Neural cell (in vitro differentiated cells): ENCODE measurements around the gene CADM1. TPM values are rescaled to one million over a fixed set of nuclear protein-coding genes. Genes with fewer than 3 reads are reported as not detected.
A peak's percentile ranks its signal among the peaks of the same experiment; 100 is the strongest.

Experiments used
- H2AFZ ChIP-seq: fragments of 200-600, 300-800 bp; sonication (generic), shearing (Covaris generic); 2 replicates; pipeline ENCODE4 v1.6.0; 2014; ENCODE audit warnings: low read depth, mild to moderate bottlenecking, antibody characterized with exemption, low read length, moderate library complexity
- H3F3A ChIP-seq: fragments of 200-600 bp; shearing (Covaris generic); 2 replicates; pipeline ENCODE4 v1.6.1; 2016; ENCODE audit warnings: mild to moderate bottlenecking, moderate library complexity, mixed read lengths, antibody characterized with exemption, low read length; ENCODE audit not compliant: insufficient read depth, poor library complexity, severe bottlenecking
- H3K27ac ChIP-seq: fragments of 200-600, 300-800 bp; sonication (generic), shearing (Covaris generic); 2 replicates; pipeline ENCODE4 v1.5.1; 2014; ENCODE audit warnings: mild to moderate bottlenecking, low read length, moderate library complexity
- H3K27me3 ChIP-seq: fragments of 300-800, 200-600 bp; sonication (generic), shearing (Covaris generic); 2 replicates; pipeline ENCODE4 v1.6.0; 2014; ENCODE audit warnings: mild to moderate bottlenecking, low read depth, low read length, moderate library complexity; ENCODE audit not compliant: insufficient read depth
- H3K36me3 ChIP-seq: fragments of 300-800, 200-600 bp; sonication (generic), shearing (Covaris generic); 2 replicates; pipeline ENCODE4 v1.5.1; 2014; ENCODE audit warnings: mild to moderate bottlenecking, antibody characterized with exemption, low read length, moderate library complexity; ENCODE audit not compliant: insufficient read depth
- H3K4me2 ChIP-seq: fragments of 300-800, 200-600 bp; sonication (generic), shearing (Covaris generic); 2 replicates; pipeline ENCODE4 v1.6.0; 2014; ENCODE audit warnings: mild to moderate bottlenecking, low read length
- H3K4me3 ChIP-seq: fragments of 300-800, 200-600 bp; sonication (generic), shearing (Covaris generic); 2 replicates; pipeline ENCODE4 v1.5.1; 2014; ENCODE audit warnings: mild to moderate bottlenecking, low read length, moderate library complexity
- H3K79me2 ChIP-seq: fragments of 200-600 bp; shearing (Covaris generic); replicated peaks from 2 replicates; pipeline ENCODE4 v1.6.0; 2014; ENCODE audit warnings: mild to moderate bottlenecking, low read length, moderate library complexity; ENCODE audit not compliant: insufficient read depth
- H3K9ac ChIP-seq: fragments of 300-800, 200-600 bp; sonication (generic), shearing (Covaris generic); 2 replicates; pipeline ENCODE4 v1.6.1; 2016; ENCODE audit warnings: mild to moderate bottlenecking, low read length, mixed read lengths
- H3K9me2 ChIP-seq: fragments of 200-600 bp; shearing (Covaris generic); 2 replicates; pipeline ENCODE4 v1.6.1; 2016; ENCODE audit warnings: mild to moderate bottlenecking, low read length, mixed read lengths; ENCODE audit not compliant: insufficient read depth
- H3K9me3 ChIP-seq: fragments of 200-600, 300-800 bp; sonication (generic), shearing (Covaris generic); 2 replicates; pipeline ENCODE4 v1.6.1; 2016; ENCODE audit warnings: mild to moderate bottlenecking, mixed run types, low read length, moderate library complexity, mixed read lengths
- H4K20me1 ChIP-seq: fragments of 200-600 bp; shearing (Covaris generic); 2 replicates; pipeline ENCODE4 v1.6.1; 2016; ENCODE audit warnings: mild to moderate bottlenecking, mixed run types; ENCODE audit not compliant: insufficient read depth
- CTCF ChIP-seq: fragments of 450-650 bp; IDR thresholded peaks from 2 replicates; pipeline ENCODE4 v1.5.1; 2014; ENCODE audit warnings: antibody characterized with exemption, mild to moderate bottlenecking, moderate library complexity; ENCODE audit not compliant: poor library complexity, severe bottlenecking
- EP300 ChIP-seq: fragments of 450-650 bp; conservative IDR thresholded peaks from 2 replicates; pipeline ENCODE4 v1.6.1; 2014; ENCODE audit warnings: antibody characterized with exemption, mild to moderate bottlenecking, moderate library complexity; ENCODE audit not compliant: poor library complexity, severe bottlenecking
- EZH2 ChIP-seq: fragments of 200-600, 300-800 bp; shearing (Covaris generic), sonication (generic); IDR thresholded peaks from 2 replicates; pipeline ENCODE4 v1.6.1; 2014; ENCODE audit warnings: antibody characterized with exemption, low read length, borderline replicate concordance, mild to moderate bottlenecking; ENCODE audit not compliant: insufficient read depth, poor library complexity, severe bottlenecking
- MXI1 ChIP-seq: fragments of 450-650 bp; conservative IDR thresholded peaks from 2 replicates; pipeline ENCODE4 v1.6.1; 2014; ENCODE audit warnings: antibody characterized with exemption, mild to moderate bottlenecking; ENCODE audit not compliant: poor library complexity, severe bottlenecking
- POLR2AphosphoS5 ChIP-seq: IDR thresholded peaks from 2 replicates; pipeline ENCODE4 v1.6.1; 2012
- RAD21 ChIP-seq: fragments of 450-650 bp; conservative IDR thresholded peaks from 2 replicates; pipeline ENCODE4 v1.6.1; 2014; ENCODE audit warnings: antibody characterized with exemption, mild to moderate bottlenecking, moderate library complexity
- REST ChIP-seq: IDR thresholded peaks from 2 replicates; pipeline ENCODE4 v1.6.1; 2012; ENCODE audit warnings: borderline replicate concordance
- SMC3 ChIP-seq: fragments of 450-650 bp; conservative IDR thresholded peaks from 2 replicates; pipeline ENCODE4 v1.6.1; 2014; ENCODE audit warnings: antibody characterized with exemption, mild to moderate bottlenecking, moderate library complexity; ENCODE audit not compliant: poor library complexity
- TAF1 ChIP-seq: IDR thresholded peaks from 2 replicates; pipeline ENCODE4 v1.6.1; 2012; ENCODE audit warnings: low read depth
- polyA plus RNA-seq: library from polyadenylated mRNA; depleted of rRNA; stranded (reverse); fragments of >200 nt; gene quantifications from 2 replicates; pipeline ENCODE4 v1.2.3, GENCODE V29; 2014

Gene CADM1
- polyA plus RNA-seq, 1 donor from 2014 or later: 92.1 TPM

- Histone ChIP-seq H3K4me2 (peak overlapping the region; percentile 29), H3K27me3 (no peaks in the 10 kb centered on the region), H3F3A (no peaks in the 10 kb centered on the region), H3K36me3 (no peaks in the 10 kb centered on the region), H4K20me1 (no peaks in the 10 kb centered on the region), H3K4me3 (peak overlapping the region; percentile 32), H3K9me3 (no peaks in the 10 kb centered on the region), H3K27ac (peak overlapping the region; percentile 82), H2AFZ (peak overlapping the region; percentile 15), H3K79me2 (no peaks in the 10 kb centered on the region), H3K9ac (peak overlapping the region; percentile 50), H3K9me2 (no peaks in the 10 kb centered on the region)
- TF ChIP-seq REST: no peak
- TF ChIP-seq POLR2AphosphoS5: no peak
- TF ChIP-seq EP300: no peak
- no peak for TF ChIP-seq MXI1
- TF ChIP-seq TAF1: no peak
These were observed 212.9 kb downstream of the CADM1 start for GRCh38 chr11:115291325-115291724.

- no peaks in the 10 kb centered on the region for H3K36me3 ChIP-seq
- H2AFZ ChIP-seq: peak overlapping the region; percentile 15
- H3K9me2 ChIP-seq: no peaks in the 10 kb centered on the region
- no peaks in the 10 kb centered on the region for H3K79me2 ChIP-seq
- peak overlapping the region; percentile 29 for H3K4me2 ChIP-seq
- peak overlapping the region; percentile 50 for H3K9ac ChIP-seq
- H3K9me3 ChIP-seq: no peaks in the 10 kb centered on the region
- H3K27me3 ChIP-seq: no peaks in the 10 kb centered on the region
- peak overlapping the region; percentile 32 for H3K4me3 ChIP-seq
- TF ChIP-seq MXI1: no peak
- no peaks in the 10 kb centered on the region for H4K20me1 ChIP-seq
- no peaks in the 10 kb centered on the region for H3F3A ChIP-seq
- H3K27ac ChIP-seq: peak overlapping the region; percentile 82
These were observed 213.3 kb downstream of the CADM1 start for GRCh38 chr11:115290893-115291292.

GRCh38 chr11:115290479-115290878 is 213.7 kb downstream of the CADM1 start:
- Histone ChIP-seq H3F3A (no peaks in the 10 kb centered on the region), H3K4me3 (peak overlapping the region; percentile 32), H3K9ac (no peak overlapping the region), H2AFZ (no peak overlapping the region), H3K36me3 (no peaks in the 10 kb centered on the region), H3K9me3 (no peaks in the 10 kb centered on the region), H3K9me2 (no peaks in the 10 kb centered on the region), H3K4me2 (peak overlapping the region; percentile 29), H3K27ac (peak overlapping the region; percentile 82), H3K79me2 (no peaks in the 10 kb centered on the region), H3K27me3 (no peaks in the 10 kb centered on the region), H4K20me1 (no peaks in the 10 kb centered on the region)
- no peak for TF ChIP-seq TAF1

- Histone ChIP-seq H3K9me3 (no peaks in the 10 kb centered on the region), H3K4me2 (no peak overlapping the region), H3K9ac (no peak overlapping the region), H4K20me1 (no peaks in the 10 kb centered on the region), H3K27ac (no peak overlapping the region), H3K27me3 (no peaks in the 10 kb centered on the region), H3K36me3 (no peaks in the 10 kb centered on the region), H3K9me2 (no peaks in the 10 kb centered on the region), H3F3A (no peaks in the 10 kb centered on the region), H3K4me3 (no peak overlapping the region), H2AFZ (no peak overlapping the region), H3K79me2 (no peaks in the 10 kb centered on the region)
- no peak for TF ChIP-seq EZH2
- TF ChIP-seq SMC3: no peak
- no peak for TF ChIP-seq CTCF
- TF ChIP-seq MXI1: no peak
- no peak for TF ChIP-seq RAD21
- TF ChIP-seq TAF1: no peak
- TF ChIP-seq REST: no peak
- TF ChIP-seq POLR2AphosphoS5: no peak
- TF ChIP-seq EP300: no peak
These were observed 216.9 kb downstream of the CADM1 start for GRCh38 chr11:115287266-115287665.
